Naive B cell (primary cell): ENCODE measurements around the gene BAZ1B. TPM values are rescaled to one million over a fixed set of nuclear protein-coding genes. Genes with fewer than 3 reads are reported as not detected.
"Not testable (repeated sequence)": the region's sequence is repeated elsewhere in the genome, so short reads cannot be mapped to it uniquely, and the experiment has no call there.

Experiments
- ATAC-seq, 2 donors: fragments of 150-1000 bp; cut with Tn5 transposase; 2 replicates each; pipeline ENCODE4 v1.10.0; 2021; ENCODE audit warnings: low read depth in 2 of 2, mild to moderate bottlenecking in 2 of 2, moderate library complexity in 2 of 2
- DNase-seq: peaks from one replicate; pipeline ENCODE4 v3.0.0; 2022
- H3K27ac Mint-ChIP-seq, 6 donors: one replicate each; pipeline ENCODE4 v1.8.0; 2020 to 2022; ENCODE audit warnings: mild to moderate bottlenecking in 6 of 6, mixed read lengths in 6 of 6, moderate library complexity in 5 of 6, inconsistent platforms in 2 of 6
- H3K27me3 Mint-ChIP-seq, 3 donors: one replicate each; pipeline ENCODE4 v1.8.0; 2021 to 2022; ENCODE audit warnings: mixed read lengths in 3 of 3, mild to moderate bottlenecking in 1 of 3
- H3K36me3 Mint-ChIP-seq, 2 donors: one replicate each; pipeline ENCODE4 v1.8.0; 2020 to 2022; ENCODE audit warnings: mixed read lengths in 2 of 2, inconsistent platforms in 1 of 2, mild to moderate bottlenecking in 1 of 2
- H3K4me1 Mint-ChIP-seq, 3 donors: one replicate each; pipeline ENCODE4 v1.8.0; 2020 to 2022; ENCODE audit warnings: mixed read lengths in 3 of 3, inconsistent platforms in 1 of 3, mild to moderate bottlenecking in 1 of 3, moderate library complexity in 1 of 3
- H3K4me3 Mint-ChIP-seq, 8 donors: one replicate each; pipeline ENCODE4 v1.8.0; 2020 to 2022; ENCODE audit warnings: mild to moderate bottlenecking in 8 of 8, mixed read lengths in 8 of 8, moderate library complexity in 8 of 8, inconsistent platforms in 2 of 8
- H3K9me3 Mint-ChIP-seq, 7 donors: one replicate each; pipeline ENCODE4 v1.8.0; 2020 to 2022; ENCODE audit warnings: mixed read lengths in 7 of 7, mild to moderate bottlenecking in 5 of 7, inconsistent platforms in 2 of 7, moderate library complexity in 1 of 7
- polyA plus RNA-seq, 6 donors: library from polyadenylated mRNA; unstranded; fragments of 300-500 nt; fragmentation: Illumina TruSeq; gene quantifications; one replicate each; pipeline ENCODE4 v1.2.3, GENCODE V29; 2021; ENCODE audit warnings: low read depth in 6 of 6

Gene BAZ1B
- polyA plus RNA-seq, 6 donors from 2014 or later: 8.6 to 31.2 (median 13.5) TPM

- peak overlapping the region; percentile 91 to 98 (median 96) for H3K27ac Mint-ChIP-seq
- H3K4me3 Mint-ChIP-seq: peak overlapping the region; percentile 84 to 94 (median 92)
- no peaks in the 10 kb centered on the region for H3K9me3 Mint-ChIP-seq
- H3K4me1 Mint-ChIP-seq: peaks cover 18 to 33% (median 31%) of the 10 kb centered on the region in 3 donors
- no peak for ATAC-seq
- no peak for DNase-seq
- H3K27me3 Mint-ChIP-seq: no peaks in the 10 kb centered on the region
- no peaks in the 10 kb centered on the region for H3K36me3 Mint-ChIP-seq
Measured at GRCh38 chr7:73556208-73557107, 34.4 kb upstream of the BAZ1B start.

DNA sequence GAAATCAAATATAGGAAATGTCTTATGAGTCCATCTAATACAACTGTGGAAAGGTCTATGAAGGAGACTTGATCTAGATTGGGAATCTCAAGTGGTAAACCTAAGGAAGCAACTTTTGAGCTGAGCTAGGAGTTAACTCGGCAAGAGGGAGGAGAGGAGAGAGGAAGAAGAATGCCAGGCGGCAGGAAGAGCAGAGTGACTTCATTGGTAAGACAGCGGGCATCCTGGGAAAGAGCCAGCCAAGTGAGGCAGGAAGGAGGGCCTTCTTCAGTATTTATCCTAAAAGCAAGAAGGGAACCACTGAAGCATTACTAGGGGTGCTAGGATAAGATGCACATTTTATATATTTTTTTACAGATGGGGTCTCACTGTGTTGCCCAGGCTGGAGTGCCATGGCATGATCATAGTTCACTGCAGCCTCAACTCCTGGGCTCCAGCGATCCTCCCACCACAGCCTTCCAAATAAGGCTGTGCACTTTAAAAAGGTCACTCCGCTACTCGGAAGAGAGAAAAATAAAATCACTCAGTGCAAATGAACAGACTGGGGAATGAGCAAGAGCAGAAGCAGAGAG lies 33.4 kb upstream of the BAZ1B start:
- Mint-ChIP-seq H3K27me3 (no peaks in the 10 kb centered on the region), H3K4me1 (peaks cover 18 to 33% (median 29%) of the 10 kb centered on the region in 3 donors), H3K9me3 (no peaks in the 10 kb centered on the region), H3K4me3 (peak overlapping the region; percentile 84 to 94 (median 92)), H3K36me3 (peaks cover 0 to 4% of the 10 kb centered on the region in 2 donors), H3K27ac (peak overlapping the region; percentile 37 to 97 (median 88))
- no peak for ATAC-seq
- DNase-seq: no peak

DNA sequence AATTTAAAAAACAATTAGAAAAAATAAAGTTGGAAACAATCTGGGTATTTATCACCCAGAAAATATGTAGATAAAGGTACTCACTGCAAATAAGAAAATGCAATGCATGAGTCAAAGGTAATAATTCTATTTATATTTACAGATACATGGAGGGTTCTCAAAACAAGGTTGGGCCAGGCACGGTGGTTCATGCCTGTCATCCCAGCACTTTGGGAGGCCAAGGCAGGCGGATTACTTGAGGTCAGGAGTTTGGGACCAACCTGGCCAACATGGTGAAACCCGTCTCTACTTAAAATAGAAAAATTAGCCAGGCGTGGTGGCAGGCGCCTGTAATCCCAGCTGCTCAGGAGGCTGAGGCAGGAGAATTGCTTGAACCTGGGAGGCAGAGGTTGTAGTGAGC lies 28.0 kb upstream of the BAZ1B start:
- peaks cover 22 to 32% (median 25%) of the 10 kb centered on the region in 3 donors for H3K4me1 Mint-ChIP-seq

GRCh38 chr7:73549176-73549575 lies 27.1 kb upstream of the BAZ1B start:
- peaks cover 22 to 23% (median 22%) of the 10 kb centered on the region in 3 donors for H3K4me1 Mint-ChIP-seq
- H3K36me3 Mint-ChIP-seq: peaks cover 0 to 4% of the 10 kb centered on the region in 2 donors
- no peak for DNase-seq
- H3K9me3 Mint-ChIP-seq: no peaks in the 10 kb centered on the region
- no peak for ATAC-seq
- H3K27ac Mint-ChIP-seq: peak overlapping the region in 2 of 6 donors; percentile 45 to 56
- H3K27me3 Mint-ChIP-seq: no peaks in the 10 kb centered on the region
- H3K4me3 Mint-ChIP-seq: no peak overlapping the region

More for the DNA sequence above, 28.0 kb upstream of the BAZ1B start:
- H3K4me3 Mint-ChIP-seq, H3K27me3 Mint-ChIP-seq, ATAC-seq, H3K9me3 Mint-ChIP-seq, DNase-seq, H3K36me3 Mint-ChIP-seq: not testable (repeated sequence)
- H3K27ac Mint-ChIP-seq: peak overlapping the region in 1 of 6 donors; percentile 45

DNA sequence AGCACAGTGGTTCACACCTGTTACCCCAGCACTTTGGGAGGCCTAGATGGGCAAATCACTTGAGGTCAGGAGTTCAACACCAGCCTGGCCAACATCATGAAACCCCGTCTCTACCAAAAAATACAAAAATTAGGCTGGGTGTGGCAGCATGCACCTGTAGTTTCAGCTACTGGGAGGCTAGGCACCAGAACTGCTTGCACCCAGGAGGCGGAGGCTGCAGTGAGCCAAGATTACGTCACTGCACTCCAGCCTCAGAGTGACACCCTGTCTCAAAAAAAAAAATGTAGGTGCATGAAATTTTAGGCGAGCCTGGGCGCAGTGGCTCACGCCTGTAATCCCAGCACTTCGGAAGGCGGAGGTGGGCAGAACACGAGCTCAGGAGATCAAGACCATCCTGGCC lies 25.7 kb upstream of the BAZ1B start:
- no peaks in the 10 kb centered on the region for H3K9me3 Mint-ChIP-seq
- H3K4me3 Mint-ChIP-seq: no peak overlapping the region
- ATAC-seq: no peak
- no peaks in the 10 kb centered on the region for H3K27me3 Mint-ChIP-seq
- peak overlapping the region in 1 of 6 donors; percentile 11 for H3K27ac Mint-ChIP-seq
- H3K36me3 Mint-ChIP-seq: peaks cover 0 to 4% of the 10 kb centered on the region in 2 donors
- H3K4me1 Mint-ChIP-seq: peaks cover 22 to 28% (median 22%) of the 10 kb centered on the region in 3 donors
- DNase-seq: no peak

DNA sequence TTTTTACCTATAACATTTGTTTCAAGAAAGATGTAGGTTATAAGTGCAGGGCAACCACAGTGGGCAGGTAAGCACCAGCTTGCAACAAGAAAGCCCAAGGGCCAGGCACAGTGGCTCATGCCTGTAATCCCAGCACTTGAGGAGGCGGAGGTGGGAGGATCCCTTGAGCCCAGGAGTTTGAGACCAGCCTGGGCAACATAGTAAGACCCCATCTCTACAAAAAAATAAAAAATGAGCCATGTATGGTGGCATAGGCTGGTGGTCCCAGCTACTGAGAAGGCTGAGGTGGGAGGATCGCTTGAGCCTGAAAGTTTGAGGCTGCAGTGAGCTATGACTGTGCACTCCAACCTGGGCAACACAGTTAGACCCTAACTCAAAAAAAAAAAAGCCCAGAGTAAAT lies 22.6 kb upstream of the BAZ1B start:
- DNase-seq: no peak
- no peak overlapping the region for H3K4me3 Mint-ChIP-seq
- H3K9me3 Mint-ChIP-seq: no peaks in the 10 kb centered on the region

GRCh38 chr7:73541722-73542121 lies 19.6 kb upstream of the BAZ1B start:
- Mint-ChIP-seq H3K4me3 (peak overlapping the region in 1 of 8 donors; percentile 19), H3K9me3 (no peaks in the 10 kb centered on the region), H3K27me3 (no peaks in the 10 kb centered on the region), H3K4me1 (peaks cover 12 to 15% (median 13%) of the 10 kb centered on the region in 3 donors), H3K36me3 (peaks cover 13 to 21% of the 10 kb centered on the region in 2 donors), H3K27ac (peak overlapping the region in 3 of 6 donors; percentile 32 to 64 (median 61))
- no peak for ATAC-seq
- no peak for DNase-seq

More for the DNA sequence above, 22.6 kb upstream of the BAZ1B start:
- no peak for ATAC-seq
- Mint-ChIP-seq H3K4me1 (peaks cover 20 to 32% (median 21%) of the 10 kb centered on the region in 3 donors), H3K36me3 (peaks cover 8 to 14% of the 10 kb centered on the region in 2 donors), H3K27ac (peak overlapping the region in 1 of 6 donors; percentile 71), H3K27me3 (no peaks in the 10 kb centered on the region)

DNA sequence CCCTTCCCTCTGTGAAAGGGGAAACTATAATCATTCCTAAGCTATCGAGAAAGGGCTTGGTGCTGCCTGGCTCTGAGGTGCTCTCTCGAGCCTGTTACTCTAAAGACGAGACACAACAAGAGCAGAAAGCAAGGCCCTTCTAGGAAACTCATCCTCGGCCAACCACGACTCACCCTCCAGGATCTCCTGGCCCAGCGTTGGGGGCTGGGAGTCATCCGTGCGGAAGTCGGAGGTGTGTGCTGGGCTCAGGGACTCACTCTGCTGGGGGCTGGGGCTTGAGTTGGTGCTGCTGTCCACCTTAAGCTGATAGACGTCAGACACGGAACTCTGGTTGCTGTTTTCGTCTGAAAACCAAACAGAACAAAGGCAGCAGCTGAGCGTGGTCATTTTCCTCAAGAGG lies 17.6 kb upstream of the BAZ1B start:
- Mint-ChIP-seq H3K36me3 (peaks cover 13 to 21% of the 10 kb centered on the region in 2 donors), H3K4me1 (peaks cover 3 to 11% (median 7%) of the 10 kb centered on the region in 3 donors), H3K27me3 (no peaks in the 10 kb centered on the region), H3K4me3 (no peak overlapping the region), H3K27ac (peak overlapping the region in 1 of 6 donors; percentile 81), H3K9me3 (no peaks in the 10 kb centered on the region)
- no peak for DNase-seq
- no peak for ATAC-seq

DNA sequence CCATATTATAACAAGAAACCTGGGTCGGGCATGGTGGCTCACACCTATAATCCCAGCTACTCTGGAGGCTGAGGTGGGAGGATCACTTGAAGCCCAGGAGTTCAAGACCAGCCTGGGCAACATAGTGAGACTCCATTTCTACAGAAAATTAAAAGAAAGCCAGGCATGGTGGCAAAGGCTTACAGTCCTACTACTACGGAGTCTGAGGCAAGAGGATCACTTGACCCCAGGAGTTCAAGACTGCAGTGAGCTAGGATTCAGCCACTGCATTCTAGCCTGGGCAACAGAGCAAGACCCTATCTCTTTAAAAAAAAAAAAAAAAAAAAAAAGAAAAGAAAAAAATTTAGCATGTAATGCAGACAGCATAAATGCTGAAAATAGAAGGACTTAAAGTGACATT lies 16.4 kb upstream of the BAZ1B start:
- DNase-seq, H3K4me1 Mint-ChIP-seq, H3K9me3 Mint-ChIP-seq, H3K27me3 Mint-ChIP-seq, ATAC-seq, H3K4me3 Mint-ChIP-seq: not testable (repeated sequence)
- Mint-ChIP-seq H3K27ac (peak overlapping the region in 1 of 6 donors; percentile 64), H3K36me3 (peaks cover 13 to 21% of the 10 kb centered on the region in 2 donors)

GRCh38 chr7:73537051-73537450 lies 15.0 kb upstream of the BAZ1B start:
- H3K36me3 Mint-ChIP-seq: peaks cover 13 to 19% of the 10 kb centered on the region in 2 donors
- DNase-seq (no peak), ATAC-seq (no peak)
- H3K4me3 Mint-ChIP-seq: no peak overlapping the region
- H3K9me3 Mint-ChIP-seq: no peaks in the 10 kb centered on the region
- H3K27ac Mint-ChIP-seq: peak overlapping the region in 3 of 6 donors; percentile 52 to 89 (median 74)
- H3K27me3 Mint-ChIP-seq: no peaks in the 10 kb centered on the region
- peaks cover 3 to 7% (median 4%) of the 10 kb centered on the region in 3 donors for H3K4me1 Mint-ChIP-seq

DNA sequence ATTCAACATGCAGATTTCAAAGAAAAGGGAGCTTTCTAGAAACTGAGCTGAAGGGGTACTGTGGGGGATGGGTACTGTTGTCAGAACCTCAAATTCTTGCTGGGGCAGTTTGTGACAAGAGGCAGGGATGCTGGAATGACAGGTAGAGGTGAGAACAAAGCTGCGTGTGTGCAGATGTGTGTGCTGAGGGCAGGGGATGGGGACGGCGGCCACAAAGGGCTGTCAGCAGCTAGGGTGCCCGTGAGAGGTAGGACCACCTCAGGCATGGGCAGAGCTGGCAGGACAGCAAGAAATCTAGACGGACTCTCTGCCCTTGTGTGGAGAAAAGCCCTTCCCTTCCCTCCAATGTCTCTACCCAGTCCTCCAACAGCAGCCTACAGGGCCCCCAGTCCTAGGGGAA lies 14.4 kb upstream of the BAZ1B start:
- Mint-ChIP-seq H3K4me1 (peaks cover 0 to 4% (median 3%) of the 10 kb centered on the region in 3 donors), H3K27me3 (no peaks in the 10 kb centered on the region), H3K27ac (peak overlapping the region in 1 of 6 donors; percentile 89), H3K4me3 (no peak overlapping the region), H3K9me3 (no peaks in the 10 kb centered on the region), H3K36me3 (peaks cover 10 to 14% of the 10 kb centered on the region in 2 donors)
- ATAC-seq: no peak
- no peak for DNase-seq

- not testable (repeated sequence) for H3K27me3 Mint-ChIP-seq, H3K27ac Mint-ChIP-seq, H3K36me3 Mint-ChIP-seq, H3K4me1 Mint-ChIP-seq, H3K4me3 Mint-ChIP-seq, DNase-seq, ATAC-seq, H3K9me3 Mint-ChIP-seq
Measured at GRCh38 chr7:73535918-73536317, 13.8 kb upstream of the BAZ1B start.

DNA sequence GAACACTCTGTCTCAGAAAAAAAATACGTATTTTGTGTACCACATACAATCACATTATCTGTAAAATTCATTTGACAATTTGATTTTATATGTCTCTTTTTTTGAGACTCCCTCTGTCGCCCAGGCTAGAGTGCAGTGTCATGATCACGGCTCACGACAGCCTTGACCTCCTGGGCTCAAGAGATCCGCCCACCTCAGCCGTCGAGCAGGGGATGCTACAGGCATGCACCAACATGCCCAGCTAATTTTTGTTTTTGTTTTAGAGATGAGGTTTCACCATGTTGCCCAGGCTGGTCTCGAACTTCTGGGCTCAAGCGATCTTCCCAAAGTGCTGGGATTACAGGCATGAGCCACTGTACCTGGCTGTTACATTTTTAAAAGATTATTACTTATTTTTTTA lies 11.6 kb upstream of the BAZ1B start:
- Mint-ChIP-seq H3K9me3 (no peaks in the 10 kb centered on the region), H3K4me3 (no peak overlapping the region), H3K27ac (peak overlapping the region in 1 of 6 donors; percentile 51), H3K27me3 (no peaks in the 10 kb centered on the region), H3K36me3 (peaks cover 5 to 8% of the 10 kb centered on the region in 2 donors), H3K4me1 (peaks cover 0 to 4% (median 3%) of the 10 kb centered on the region in 3 donors)
- ATAC-seq (no peak), DNase-seq (no peak)
